ENCODE measurements around the gene NAALADL2.
"Not testable (repeated sequence)": the region's sequence is repeated elsewhere in the genome, so short reads cannot be mapped to it uniquely, and the experiment has no call there.

Gene NAALADL2

DNA sequence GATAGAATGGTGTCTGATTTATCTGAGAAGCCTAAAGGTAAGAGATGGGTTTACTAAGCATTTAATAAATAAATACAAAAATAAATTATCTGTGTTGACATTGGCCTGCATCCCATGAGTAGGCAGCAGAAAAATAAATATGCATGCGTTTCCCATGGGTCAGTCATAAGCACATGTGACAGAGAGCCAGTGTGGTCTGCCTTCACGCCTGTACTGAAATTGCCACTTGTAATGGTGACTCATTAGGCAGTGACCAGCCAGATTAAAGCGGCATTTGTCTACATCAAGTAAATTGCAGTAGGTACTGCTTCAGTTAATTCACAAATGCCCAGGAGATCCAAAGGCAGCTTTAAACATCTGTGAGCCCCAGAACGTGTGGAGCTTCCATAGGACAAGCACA lies 399.6 kb downstream of the NAALADL2 start:
- no peak for DNase-seq (ENCODE audit: low read depth in 1 of 2, low spot score in 1 of 2)
- in situ Hi-C loops (cut with HindIII; ENCODE audit: low pct_unique_long_range_greater_than_20kb, low sequenced_read_pairs) = no loop called here
- TF ChIP-seq JUND (IDR thresholded peaks at IDR 0.05; ENCODE audit: low read depth) = no peak

DNA sequence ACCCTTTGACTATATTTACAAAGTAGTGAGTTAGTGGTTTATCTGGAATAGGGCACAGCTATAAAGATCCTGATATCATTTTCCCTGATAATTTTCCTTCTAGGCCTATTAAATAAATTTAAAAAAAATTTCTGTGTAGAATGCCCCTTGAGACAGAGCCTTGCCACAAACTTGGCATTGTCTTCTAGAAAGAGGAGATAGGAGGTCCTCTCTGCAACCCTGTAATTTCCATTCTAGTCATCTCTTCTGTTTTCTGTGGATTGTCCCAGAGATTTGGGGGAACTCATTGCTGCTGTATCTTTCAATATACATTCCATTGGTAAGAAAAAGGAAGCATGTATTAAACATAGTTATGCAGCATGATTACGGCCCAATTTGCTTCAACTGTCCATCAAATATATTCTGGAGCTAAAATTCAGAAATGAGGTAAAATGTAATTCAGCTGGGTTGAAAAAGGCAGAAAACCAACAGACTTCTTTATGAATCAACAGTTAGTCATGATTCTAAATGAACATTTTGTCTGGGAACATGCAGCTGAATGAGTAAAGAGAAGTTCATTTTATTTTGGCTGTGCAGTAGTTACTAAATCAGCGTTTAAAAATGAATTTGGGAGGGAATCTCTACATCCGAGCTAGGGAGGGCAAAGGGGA lies 401.1 kb downstream of the NAALADL2 start:
- no peak for TF ChIP-seq JUND (IDR thresholded peaks at IDR 0.05; ENCODE audit: low read depth)
- in situ Hi-C loops (cut with HindIII; ENCODE audit: low pct_unique_long_range_greater_than_20kb, low sequenced_read_pairs) = no loop called here
- no peak for DNase-seq (ENCODE audit: low read depth in 1 of 2, low spot score in 1 of 2)

DNA sequence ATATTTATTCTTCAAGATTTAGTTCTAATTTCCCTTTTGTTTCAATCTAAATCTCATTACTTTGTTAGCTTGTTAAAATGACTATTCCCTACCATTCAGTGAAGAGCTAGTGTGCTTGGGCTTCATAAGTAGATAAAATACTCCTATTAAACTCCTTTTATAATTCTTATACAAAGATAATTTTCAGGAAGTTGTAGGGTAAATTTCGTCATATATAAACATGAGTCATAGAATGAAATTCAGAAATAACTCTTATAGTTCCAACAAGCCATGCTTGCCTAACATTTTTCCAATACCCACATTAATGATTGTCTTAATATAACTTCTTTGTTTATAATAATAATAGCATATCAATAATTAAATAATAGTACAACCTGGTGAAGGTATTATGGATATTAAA lies 407.3 kb downstream of the NAALADL2 start:
- no peak for DNase-seq (ENCODE audit: low read depth in 1 of 2, low spot score in 1 of 2)
- in situ Hi-C loops (cut with HindIII; ENCODE audit: low pct_unique_long_range_greater_than_20kb, low sequenced_read_pairs) = no loop called here
- TF ChIP-seq JUND (IDR thresholded peaks at IDR 0.05; ENCODE audit: low read depth) = no peak

DNA sequence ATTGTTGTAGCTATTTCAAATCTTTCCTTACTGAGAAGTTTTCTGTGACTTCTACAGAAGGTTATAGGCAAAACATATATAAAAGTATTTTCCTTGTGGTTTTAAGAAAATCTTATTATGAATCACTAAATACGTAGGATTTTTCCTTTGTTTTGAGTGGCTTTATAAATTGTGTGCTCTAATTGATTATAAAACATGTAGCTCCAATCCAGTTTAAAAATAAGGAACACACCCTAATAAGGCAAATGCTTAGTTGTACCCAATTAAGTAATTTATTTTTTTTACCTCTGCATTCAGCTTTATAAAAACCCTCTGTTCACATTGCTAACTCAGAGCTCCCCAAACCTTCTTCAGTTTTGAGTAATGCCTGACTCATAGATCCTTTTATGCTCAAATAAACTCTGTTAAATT lies 408.0 kb downstream of the NAALADL2 start:
- no peak for TF ChIP-seq JUND (IDR thresholded peaks at IDR 0.05; ENCODE audit: low read depth)
- DNase-seq (ENCODE audit: low read depth in 1 of 2, low spot score in 1 of 2) = no peak
- in situ Hi-C loops (cut with HindIII; ENCODE audit: low pct_unique_long_range_greater_than_20kb, low sequenced_read_pairs) = no loop called here

DNA sequence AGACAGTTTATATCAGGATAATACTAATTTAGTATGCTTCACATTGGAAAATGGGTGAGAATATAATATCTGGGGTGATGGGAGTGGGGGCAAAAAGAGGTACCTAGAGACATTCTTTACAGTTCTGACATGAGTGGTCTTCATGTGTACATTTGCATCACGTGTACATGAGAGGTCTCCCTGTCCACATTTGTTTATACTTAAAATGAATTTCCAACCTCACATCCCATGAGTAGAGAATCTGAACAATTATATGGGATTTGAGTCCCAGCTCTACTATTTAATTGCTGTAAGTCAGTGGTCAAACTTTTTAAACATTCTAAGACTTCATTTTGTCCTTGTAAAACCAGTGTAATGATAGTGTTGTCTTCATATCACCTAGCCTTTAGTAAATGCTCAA lies 408.4 kb downstream of the NAALADL2 start:
- in situ Hi-C loops (cut with HindIII; ENCODE audit: low pct_unique_long_range_greater_than_20kb, low sequenced_read_pairs) = no loop called here
- no peak for DNase-seq (ENCODE audit: low read depth in 1 of 2, low spot score in 1 of 2)
- TF ChIP-seq JUND (IDR thresholded peaks at IDR 0.05; ENCODE audit: low read depth) = no peak

DNA sequence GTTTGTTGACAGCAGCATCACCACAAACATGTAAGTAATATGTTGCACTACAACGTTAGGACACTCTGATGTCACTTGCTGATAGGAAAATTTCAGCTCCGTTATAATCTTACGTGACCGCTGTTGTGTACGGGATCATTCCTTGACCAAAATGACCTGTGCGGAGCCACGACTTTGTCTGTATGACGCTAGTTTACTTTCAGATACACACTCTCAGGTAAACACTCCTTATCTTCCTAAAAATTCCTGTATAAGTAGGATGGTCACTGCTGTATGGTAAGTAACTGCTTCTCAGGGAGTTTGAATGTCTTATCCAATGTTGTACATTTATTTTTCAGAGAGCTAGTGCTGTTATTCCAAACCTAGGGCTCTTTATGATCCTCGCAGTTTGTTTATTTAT lies 410.3 kb downstream of the NAALADL2 start:
- DNase-seq (ENCODE audit: low read depth in 1 of 2, low spot score in 1 of 2) = peak in 1 of 2 experiments; percentile 19
- TF ChIP-seq JUND (IDR thresholded peaks at IDR 0.05; ENCODE audit: low read depth) = peak; percentile 45; the same call in 1 of the 2 replicates
- in situ Hi-C loops (cut with HindIII; ENCODE audit: low pct_unique_long_range_greater_than_20kb, low sequenced_read_pairs) = no loop called here

DNA sequence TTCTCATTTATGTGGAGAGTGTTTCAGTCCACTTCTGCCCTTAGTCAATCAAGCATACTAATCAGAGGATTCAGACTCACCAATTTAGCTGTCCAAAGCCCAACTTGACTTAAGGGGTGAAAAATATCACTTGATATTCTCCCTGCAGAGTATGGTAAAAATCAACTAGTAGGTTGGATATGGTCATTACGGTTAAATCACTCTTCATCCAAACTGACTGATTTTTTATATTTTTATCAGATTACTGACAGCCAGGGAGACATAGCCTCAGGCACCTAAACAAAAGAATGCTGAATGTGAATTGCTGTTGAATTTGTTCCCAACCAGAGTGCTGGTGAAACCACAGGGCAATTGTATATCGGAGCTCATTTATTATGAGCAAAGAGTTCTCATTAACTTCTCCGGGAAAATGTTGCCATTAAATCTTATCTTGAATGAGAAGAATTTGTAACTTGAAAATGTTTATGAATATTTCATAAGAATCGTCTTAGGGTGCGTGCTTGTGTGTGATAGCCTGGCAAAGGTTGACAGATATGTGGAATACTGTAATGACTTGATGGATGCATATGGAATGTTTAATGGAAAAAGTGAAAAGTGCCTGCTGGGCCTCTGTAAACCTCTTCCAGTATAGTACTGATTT lies 411.2 kb downstream of the NAALADL2 start:
- peak in 1 of 2 experiments; percentile 64 for DNase-seq (ENCODE audit: low read depth in 1 of 2, low spot score in 1 of 2)
- in situ Hi-C loops (cut with HindIII; ENCODE audit: low pct_unique_long_range_greater_than_20kb, low sequenced_read_pairs) = no loop called here
- TF ChIP-seq JUND (IDR thresholded peaks at IDR 0.05; ENCODE audit: low read depth) = peak; percentile 23; the same call in 1 of the 2 replicates

DNA sequence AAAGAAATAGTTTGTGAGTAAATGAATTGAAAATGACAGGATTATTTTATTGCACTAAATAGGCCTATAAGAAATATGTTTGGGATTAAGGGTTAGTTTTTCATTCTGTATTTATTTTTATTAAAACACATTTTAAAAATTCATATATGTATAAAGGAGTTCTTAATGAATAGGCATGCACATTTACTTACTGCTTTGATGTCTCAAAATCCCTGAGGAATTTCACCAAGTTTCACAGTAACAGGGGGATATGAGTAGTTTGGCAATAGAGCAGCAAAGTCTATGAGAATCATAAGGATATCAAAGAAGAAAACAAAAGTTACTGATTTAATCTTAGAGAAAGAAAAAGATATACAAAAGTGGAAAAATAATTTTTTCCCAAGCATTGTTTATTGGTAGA lies 411.7 kb downstream of the NAALADL2 start:
- in situ Hi-C loops (cut with HindIII; ENCODE audit: low pct_unique_long_range_greater_than_20kb, low sequenced_read_pairs) = no loop called here
- TF ChIP-seq JUND (IDR thresholded peaks at IDR 0.05; ENCODE audit: low read depth) = no peak
- DNase-seq (ENCODE audit: low read depth in 1 of 2, low spot score in 1 of 2) = no peak

DNA sequence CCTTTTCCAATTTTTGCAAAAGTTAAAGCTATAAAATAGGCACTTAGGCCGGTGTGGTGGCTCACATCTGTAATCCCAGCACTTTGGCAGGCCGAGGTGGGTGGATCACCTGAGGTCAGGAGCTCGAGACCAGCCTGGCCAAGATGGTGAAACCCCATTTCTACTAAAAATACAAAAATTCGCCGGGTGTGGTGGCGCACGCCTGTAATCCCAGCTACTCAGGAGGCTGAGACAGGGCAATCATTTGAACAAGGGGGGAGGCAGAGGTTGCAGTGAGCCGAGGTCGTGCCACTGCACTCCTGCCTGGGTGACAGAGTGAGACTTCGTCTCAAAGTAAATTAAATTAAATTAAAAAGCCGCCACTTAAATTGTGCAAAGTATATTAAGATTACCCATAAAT lies 412.3 kb downstream of the NAALADL2 start:
- DNase-seq (ENCODE audit: low read depth in 1 of 2, low spot score in 1 of 2); in situ Hi-C loops (cut with HindIII; ENCODE audit: low pct_unique_long_range_greater_than_20kb, low sequenced_read_pairs): not testable (repeated sequence)

DNA sequence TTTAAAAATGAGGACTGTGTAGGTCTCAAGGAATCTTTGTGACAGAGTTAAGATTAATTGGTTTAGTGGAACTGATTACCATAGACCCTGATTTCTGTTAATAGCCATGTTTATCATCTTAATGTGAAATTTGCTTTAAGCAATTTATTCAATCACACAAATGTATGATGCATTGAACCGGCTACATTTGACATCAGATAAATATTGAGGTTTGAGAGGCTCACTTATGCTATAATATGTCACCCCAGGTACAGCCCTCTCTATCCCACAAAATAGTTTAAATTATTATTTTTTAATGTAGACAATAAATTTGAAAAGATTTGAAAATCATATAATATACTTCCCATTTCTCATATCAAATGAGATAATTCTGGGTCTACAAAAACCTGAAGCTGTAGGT lies 413.3 kb downstream of the NAALADL2 start:
- TF ChIP-seq JUND (IDR thresholded peaks at IDR 0.05; ENCODE audit: low read depth) = no peak
- in situ Hi-C loops (cut with HindIII; ENCODE audit: low pct_unique_long_range_greater_than_20kb, low sequenced_read_pairs) = no loop called here
- DNase-seq (ENCODE audit: low read depth in 1 of 2, low spot score in 1 of 2) = no peak

DNA sequence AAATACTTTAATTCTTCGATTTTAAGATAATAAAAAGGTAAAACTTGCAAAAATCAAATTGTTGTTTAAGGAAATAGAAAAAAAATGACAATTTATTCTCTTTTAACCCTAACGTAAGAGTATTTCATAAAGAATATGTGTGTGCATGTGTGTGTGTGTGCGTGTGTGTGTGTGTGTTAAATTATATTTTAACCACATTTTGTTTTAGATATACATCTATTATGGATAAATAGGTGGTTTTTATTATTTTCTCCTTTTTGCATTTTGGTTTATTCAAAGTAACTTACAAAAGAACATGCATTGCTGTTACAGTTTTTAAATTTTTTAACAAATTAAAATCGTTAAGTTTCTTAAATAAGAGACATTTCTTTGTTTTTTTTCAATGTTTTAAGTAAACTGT lies 414.4 kb downstream of the NAALADL2 start:
- TF ChIP-seq JUND (IDR thresholded peaks at IDR 0.05; ENCODE audit: low read depth) = no peak
- in situ Hi-C loops (cut with HindIII; ENCODE audit: low pct_unique_long_range_greater_than_20kb, low sequenced_read_pairs) = no loop called here
- no peak for DNase-seq (ENCODE audit: low read depth in 1 of 2, low spot score in 1 of 2)

DNA sequence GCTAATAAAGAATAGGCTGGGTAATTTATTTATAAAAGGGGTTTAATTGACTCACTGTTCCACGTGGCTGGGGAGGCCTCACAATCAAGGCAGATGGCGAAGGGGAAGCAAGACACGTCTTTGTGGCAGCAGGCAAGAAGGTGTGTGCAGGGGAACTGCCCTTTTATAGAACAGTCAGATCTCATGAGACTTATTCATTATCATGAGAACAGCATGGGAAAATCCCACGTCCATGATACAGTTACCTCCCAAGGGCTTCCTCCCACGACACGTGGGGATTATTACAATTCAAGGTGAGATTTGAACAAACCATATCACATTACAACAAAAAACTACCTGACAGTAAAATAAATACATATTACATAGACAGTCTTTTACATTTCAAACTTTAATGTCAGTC lies 414.9 kb downstream of the NAALADL2 start:
- in situ Hi-C loops (cut with HindIII; ENCODE audit: low pct_unique_long_range_greater_than_20kb, low sequenced_read_pairs) = no loop called here

DNA sequence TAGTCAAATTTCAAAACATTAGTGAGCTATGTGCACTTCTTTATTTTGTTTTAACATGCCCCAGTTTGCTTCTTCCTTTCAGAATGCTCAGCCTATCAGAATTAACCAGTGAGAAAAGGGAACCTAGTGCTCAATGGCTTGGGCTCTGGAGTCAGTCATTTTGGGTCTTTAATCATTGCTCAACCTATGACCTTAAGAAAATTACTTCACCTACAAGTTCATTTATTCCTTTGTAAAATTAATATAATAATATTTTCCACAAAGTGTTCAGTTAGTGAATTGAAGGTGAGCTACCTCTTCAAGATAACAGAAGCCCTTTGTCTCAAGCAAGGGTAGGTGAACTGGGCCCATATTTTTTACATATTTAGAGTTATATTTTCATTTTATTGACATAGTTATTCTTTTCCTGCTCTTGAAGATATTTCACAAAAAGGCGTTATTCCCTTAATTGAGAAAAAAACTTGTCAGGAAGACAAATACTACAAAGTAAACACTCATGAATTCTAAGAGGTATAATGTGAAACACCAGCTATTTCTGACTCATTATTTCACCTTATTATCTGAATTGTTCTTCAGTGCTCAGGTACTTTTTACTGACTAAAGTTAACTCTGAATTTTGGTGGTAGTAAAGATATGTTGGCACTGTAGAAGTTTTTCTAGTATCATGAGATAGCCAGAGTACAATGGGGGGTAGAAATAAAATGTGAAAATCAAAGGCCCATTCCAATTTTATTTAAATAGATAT lies 415.5 kb downstream of the NAALADL2 start:
- no peak for DNase-seq (ENCODE audit: low read depth in 1 of 2, low spot score in 1 of 2)
- in situ Hi-C loops (cut with HindIII; ENCODE audit: low pct_unique_long_range_greater_than_20kb, low sequenced_read_pairs) = no loop called here
- no peak for TF ChIP-seq JUND (IDR thresholded peaks at IDR 0.05; ENCODE audit: low read depth)

More for the DNA sequence above, 414.9 kb downstream of the NAALADL2 start:
- no peak for DNase-seq (ENCODE audit: low read depth in 1 of 2, low spot score in 1 of 2)
- TF ChIP-seq JUND (IDR thresholded peaks at IDR 0.05; ENCODE audit: low read depth) = no peak
